HG02938 (cell line): ENCODE measurements around the gene LYRM7.
"Not testable (repeated sequence)": the region's sequence is repeated elsewhere in the genome, so short reads cannot be mapped to it uniquely, and the experiment has no call there.

Source experiments
- ATAC-seq: cut with Tn5 transposase; IDR thresholded peaks from one replicate; pipeline ENCODE4 v1.9.1; 2021; ENCODE audit warnings: mild to moderate bottlenecking, moderate library complexity; ENCODE audit not compliant: unreplicated experiment

The LYRM7 gene

DNA sequence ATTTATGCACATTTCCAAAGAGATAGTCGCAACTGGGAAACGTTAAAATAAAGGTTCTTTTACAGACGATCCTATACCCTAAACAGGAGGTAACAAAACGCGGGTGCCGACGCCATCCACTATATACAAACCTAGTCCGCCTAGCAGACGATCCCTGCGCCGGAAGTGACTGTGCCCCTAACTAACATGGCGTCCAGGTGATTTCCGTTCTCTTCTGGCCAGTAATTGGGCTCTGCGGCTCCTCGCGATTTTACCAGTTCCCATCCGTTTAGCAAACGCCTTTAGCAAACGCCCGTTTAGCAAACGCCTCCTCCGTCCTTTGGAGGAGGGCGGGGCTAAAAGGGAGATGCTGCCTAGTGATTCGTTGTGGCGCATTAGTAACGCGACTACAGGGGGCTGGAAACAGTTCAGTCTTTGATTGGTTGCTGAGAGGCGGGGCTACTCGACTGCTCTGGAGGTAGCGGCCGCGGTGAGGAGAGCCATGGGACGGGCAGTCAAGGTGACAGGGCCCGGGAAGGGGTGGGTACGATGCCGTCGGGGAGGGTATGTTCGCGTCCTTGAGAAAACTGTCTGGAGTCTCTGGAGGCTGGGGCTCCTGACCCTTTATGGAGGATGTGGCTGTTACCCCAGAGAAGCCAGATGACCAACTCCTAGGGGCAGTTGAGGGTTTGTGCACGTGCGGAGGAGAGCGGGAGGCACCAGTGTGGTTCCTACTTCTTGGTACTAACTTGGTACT, at the start of gene LYRM7:
Gene LYRM7 (plus strand): TSS at position 405 of the 736 bp plus-strand sequence. CDS start 77 bp downstream, at position 482.
- peak; percentile 98 for ATAC-seq

DNA sequence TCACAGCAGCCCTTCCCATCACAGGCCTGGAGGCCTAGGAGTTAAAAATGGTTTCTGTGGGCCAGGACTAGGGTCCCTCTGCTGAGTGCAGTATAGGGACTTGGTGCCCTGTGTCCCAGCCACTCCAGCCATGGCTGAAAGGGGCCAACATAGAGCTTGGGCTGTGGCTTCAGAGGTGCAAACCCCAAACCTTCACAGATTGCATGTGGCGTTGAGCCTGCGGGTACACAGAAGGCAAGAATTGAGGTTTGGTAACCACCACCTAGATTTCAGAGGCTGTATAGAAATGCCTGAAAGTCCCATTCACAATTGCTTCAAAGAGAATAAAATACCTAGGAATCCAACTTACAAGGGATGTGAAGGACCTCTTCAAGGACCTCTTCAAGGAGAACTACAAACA, 43.5 kb upstream of the LYRM7 start:
- ATAC-seq: not testable (repeated sequence)

DNA sequence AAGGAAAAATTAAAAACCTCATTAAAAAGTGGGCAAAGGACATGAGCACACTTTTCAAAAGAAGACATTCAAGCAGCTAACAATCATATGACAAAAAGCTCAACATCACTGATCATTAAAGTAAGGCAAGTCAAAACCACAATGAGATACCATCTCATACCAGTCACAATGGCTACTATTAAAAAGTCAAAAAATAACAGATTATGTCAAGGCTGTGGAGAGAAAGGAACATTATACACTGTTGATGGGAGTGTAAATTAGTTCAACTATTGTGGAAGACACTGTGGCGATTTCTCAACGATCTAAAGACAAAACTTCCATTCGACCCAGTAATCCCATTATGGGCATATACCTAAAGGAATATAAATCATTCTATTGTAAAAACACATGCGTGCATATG, 41.4 kb upstream of the LYRM7 start:
- no peak for ATAC-seq

DNA sequence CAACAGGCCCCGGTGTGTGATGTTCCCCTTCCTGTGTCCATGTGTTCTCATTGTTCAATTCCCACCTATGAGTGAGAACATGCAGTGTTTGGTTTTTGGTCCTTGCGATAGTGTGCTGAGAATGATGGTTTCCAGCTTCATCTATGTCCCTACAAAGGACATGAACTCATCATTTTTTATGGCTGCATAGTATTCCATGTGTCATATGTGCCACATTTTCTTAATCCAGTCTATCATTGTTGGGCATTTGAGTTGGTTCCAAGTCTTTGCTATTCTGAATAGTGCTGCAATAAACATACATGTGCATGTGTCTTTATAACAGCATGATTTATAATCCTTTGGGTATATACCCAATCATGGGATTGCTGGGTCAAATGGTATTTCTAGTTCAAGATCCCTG, 37.7 kb upstream of the LYRM7 start:
- ATAC-seq: not testable (repeated sequence)

DNA sequence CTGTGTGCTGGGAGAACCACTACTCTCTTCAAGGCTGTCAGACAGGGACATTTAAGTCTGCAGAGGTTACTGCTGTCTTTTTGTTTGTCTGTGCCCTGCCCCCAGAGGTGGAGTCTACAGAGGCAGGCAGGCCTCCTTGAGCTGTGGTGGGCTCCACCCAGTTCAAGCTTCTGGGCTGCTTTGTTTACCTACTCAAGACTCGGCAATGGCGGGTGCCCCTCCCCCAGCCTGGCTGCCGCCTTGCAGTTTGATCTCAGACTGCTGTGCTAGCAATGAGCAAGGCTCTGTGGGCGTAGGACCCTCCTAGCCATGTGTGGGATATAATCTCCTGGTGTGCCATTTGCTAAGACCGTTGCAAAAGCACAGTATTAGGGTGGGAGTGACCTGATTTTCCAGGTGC, 32.3 kb upstream of the LYRM7 start:
- not testable (repeated sequence) for ATAC-seq

DNA sequence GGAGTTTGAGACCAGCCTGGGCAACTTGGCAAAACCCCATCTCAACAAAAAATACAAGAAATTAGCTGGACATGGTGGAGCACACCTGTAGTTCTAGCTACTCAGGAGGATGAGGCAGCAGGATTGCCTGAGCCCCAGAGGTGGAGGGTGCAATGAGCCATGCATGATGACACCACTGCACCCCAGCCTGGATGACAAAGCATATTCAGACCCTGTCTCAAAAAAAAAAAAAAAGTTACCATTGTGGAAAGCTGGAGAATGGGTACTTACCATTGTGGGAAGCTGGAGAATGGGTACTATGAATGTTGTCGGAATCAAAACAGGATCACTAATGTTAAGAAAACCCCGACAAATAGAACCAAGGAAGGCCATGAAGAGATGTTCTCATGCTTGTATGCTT, 31.4 kb upstream of the LYRM7 start:
- no peak for ATAC-seq

DNA sequence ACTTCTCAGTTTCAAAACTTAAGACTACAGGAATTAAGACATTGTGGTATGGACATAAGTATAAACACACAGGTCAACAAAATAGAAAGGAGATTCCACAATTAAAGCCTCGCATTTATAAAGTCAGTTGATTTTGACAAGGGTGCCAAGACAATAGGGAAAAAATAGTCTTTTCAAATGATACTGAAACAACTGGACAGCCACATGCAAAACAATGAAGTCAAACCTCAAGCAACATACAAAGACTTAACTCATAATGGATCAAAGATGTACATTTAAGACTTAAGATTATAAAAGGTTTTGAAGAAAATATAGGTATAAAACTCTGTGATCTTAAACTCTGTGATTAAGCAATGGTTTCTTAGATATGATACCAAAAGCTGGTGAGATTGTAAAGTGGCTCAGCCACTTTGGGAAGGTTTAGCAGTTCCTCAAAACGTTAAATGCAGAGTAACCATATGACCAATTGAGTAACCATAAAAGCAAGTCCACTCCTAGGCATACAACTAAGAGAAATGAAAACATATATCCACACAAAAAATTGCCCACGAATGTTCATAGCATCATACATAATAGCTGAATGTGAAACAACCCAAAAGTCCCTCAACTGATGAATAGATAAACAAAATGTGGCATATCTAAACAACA, 27.6 kb upstream of the LYRM7 start:
- no peak for ATAC-seq

DNA sequence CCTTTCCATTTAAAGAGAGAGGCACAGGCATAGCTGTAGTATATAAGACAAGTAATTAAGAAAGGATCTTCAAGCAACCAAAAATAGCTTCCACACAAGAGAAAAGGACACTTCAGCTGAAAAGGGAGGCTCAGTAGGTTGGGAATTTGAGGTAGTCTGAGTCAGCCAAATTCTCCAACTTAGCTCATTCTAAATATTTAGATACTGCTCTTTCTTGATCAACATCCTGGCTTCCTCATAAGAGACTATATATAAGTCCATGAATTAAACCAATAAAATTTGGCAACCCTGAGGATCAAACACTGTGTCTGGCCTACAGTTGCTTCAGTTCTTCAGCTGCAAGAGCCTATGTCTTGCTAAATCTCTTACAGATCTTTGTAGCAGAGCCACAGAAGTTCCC, 23.5 kb upstream of the LYRM7 start:
- no peak for ATAC-seq

DNA sequence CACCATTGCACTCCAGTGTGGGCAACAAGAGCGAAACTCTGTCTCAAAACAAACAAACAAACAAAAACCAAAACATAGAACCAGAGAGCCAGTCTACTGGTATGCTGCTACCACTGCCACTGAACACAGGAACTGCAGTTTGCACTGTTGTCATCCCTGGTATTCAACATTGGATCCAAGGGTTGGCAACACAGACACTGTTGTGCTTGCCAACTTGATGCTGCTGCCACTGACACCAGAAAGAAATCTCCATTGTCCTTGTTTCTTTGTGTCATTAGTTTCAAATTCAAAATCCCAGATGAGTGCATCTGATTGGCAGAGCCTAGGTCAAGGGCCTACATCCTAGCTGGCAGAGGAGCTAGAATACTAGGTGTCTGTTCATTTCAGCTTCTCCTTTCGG, 21.9 kb upstream of the LYRM7 start:
- no peak for ATAC-seq

DNA sequence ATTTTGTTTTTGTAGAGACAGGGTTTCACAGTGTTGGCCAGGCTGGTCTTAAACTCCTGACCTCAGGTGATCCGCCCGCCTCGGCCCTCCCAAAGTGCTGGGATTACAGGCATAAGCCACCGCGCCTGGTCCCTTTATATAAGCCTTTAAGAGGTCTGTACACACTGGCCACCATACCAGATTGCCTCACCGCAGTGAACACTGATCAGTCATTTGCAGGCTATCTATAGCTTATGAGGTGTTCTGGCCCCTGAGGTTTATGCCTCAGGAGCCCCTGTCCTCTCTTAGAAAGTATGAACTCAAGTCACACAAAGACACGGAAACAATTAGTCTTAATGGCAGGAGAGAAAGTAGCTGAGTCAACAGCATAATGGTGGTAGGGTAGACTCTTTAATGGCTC, 20.3 kb upstream of the LYRM7 start:
- ATAC-seq: no peak

DNA sequence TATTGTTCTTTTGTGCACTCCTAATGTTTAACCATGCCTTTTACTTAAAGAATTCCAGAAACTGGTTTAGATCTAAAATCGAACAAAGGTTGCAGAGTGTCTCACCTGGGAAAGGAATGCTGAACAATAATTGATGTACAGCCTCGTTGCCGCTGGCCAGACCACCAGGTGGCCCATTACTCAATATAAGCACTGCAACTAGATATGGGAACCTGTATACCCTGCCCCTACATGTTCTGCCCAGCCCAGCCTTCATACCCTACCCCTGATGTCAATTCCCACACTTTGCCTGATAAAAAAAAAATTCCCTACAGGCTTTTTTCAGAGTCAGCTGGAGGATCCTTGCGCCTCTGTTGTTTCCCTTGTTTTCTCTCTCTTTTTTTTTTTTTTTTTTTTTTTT, 19.5 kb upstream of the LYRM7 start:
- ATAC-seq: no peak

DNA sequence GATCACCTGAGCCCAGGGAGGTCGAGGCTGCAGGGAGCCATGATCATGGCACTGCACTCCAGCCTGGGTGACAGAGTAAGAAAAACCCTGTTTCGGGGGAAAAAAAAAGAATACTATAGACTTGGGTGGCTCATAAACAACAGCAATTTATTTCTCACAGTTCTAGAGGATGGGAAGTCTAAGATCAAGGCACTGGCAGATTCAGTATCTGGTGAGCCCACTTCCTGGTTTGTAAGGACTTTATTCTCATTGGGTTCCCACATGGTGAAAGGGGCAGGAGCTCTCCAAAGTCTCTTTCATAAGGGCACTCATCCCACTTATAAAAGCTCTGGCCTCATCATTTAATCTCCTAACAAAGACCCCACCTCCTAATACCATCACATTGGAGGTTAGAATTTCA, 14.4 kb upstream of the LYRM7 start:
- no peak for ATAC-seq

DNA sequence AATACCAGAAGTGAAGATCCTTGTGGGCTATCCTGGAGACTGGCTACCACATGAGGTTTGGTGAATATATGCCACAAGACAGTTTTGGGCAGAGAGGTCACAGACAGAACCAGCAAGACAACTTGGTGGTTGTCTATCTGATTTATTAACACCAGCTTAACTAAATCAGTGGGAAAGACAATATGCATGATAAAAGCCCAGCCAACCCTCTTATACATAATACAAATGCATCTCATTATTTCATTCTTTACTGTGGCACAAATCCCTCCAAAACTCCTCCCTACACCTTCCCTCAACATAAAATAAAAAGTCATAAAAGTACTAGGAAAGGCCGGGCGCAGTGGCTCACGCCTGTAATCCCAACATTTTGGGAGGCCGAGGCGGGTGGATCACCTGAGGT, 13.8 kb upstream of the LYRM7 start:
- no peak for ATAC-seq

DNA sequence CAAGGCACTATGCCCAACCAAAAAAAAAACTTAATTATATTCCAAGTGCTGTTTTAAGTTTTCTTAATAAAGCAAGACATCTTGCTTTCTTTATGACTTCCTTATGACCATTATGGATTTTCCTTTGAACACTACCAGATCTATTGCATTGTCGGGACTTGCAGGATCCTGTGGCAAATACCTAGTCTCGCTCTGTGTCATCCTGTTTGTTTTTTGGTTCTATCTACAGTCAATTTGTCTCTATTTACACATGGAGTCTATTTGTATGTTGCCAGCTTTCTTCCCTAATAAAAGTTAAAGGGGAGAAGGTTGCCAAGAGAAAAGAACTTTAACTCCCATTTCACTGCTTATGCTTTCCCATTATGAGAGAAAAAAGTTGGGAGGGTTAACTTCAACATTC, 10.6 kb upstream of the LYRM7 start:
- no peak for ATAC-seq

DNA sequence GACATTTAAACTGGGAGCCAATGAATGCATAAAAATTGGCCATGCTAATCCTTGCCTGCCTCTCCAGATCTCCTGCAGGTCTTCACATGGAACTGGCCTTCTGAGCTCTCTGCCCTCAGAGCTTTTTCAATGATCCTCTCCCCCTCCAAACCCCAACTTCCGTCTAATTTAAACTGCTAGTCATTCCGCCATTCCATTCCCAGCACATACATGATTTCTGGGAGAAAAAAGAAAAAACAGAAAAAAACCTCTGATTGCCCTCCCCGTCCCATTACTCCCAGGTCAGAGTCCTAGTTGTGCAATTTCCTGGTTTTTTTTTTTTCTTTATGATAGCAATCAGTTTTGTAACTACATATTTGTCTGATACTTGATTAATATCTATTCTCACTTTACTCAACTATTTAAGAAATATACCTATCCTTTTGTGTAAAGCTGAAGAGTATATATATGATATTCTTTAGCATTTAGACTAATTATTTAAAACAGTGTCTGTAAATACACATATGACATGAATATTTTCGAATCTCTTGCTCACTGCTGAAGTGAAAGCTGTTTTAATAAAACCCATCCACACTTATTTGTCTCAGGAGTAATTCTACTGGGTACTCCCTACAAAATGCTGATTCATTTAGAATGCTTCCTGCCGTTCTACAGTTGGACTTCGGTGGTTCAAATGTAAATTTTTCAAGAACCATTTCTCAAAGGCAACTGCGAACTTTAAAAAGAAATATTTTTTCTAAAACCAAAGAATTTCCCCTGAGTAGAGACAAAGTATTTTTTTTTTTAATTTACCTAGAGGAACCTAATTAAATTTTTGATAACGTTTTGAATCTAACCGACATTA, 7.2 kb upstream of the LYRM7 start:
- no peak for ATAC-seq

DNA sequence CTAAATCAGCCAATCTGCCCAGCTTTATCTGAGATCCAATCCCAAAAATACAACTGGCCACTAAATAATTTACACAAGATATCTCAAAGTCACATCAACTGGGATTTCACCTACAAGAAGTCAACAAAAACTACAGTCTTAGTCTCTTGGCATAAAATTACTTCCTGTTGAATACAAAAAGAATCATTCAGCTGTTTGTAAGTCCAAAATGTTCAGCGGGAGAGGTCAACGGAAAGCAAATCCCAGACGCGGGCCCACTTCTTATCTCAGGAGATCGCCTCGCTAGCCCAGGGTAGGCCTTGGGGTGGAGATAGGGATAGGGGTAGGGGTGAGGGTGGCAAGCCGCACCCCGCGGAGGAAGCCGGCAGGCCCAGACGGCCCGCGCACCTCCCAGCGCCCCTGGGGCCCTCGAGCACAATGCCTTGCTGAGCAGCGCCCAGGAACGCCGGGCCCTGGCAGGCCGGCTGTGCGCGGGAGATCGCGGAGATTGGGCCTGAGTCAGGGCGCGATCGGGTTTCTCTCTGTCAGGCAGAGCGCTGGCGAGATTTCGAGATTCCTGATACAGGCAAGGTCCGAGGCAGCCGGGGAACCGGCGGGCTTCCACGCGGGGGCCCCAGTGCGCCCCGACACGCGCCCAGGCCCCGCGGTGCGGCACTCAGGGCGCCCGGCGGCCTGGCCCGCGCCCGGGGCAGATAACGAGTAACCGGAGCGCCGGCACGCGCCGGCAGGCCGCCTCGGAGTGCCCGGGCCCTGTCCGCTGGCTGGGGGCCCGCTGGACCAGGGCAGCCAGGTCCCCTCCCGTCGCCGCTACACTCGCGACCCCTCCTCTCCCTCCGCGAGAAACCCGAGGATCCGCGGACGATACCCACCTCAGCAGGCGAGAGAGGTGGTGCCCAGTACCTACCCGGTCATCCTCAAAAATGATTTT, 6.3 kb upstream of the LYRM7 start:
- peak; percentile 65 for ATAC-seq

DNA sequence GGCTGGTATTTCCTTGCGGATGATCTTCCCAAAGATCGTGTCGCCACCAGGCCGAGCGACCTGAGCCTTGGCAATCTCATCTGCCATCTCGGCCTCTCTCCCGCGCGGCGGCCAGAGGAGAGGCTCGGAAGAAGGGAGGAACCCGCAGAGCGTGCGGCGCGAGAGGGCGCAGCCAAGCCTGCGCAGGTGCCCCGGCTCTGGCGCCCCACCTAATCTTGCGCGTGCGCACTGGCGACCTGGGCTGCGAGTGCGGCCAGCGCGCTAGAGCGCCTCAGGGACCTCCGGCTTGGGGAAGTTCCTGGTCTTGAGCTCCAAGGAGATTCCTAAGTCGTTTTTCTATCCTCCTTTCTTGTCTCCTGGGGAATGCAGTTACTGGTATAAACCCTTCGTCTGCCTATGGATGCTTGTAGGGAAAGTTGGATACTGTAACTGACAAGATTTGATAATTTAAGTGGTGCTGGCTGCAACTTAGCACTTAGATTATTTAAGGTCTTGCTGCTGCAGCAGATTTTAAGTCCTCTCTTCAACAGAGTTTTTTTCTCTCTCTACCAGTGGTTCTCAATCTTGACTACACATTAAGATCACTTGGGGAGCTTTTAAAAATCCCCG, 5.5 kb upstream of the LYRM7 start, which contains the start of gene HINT1:
Gene HINT1 (minus strand): TSS at position 138 of the 609 bp plus-strand sequence. CDS start 51 bp downstream, at position 87.
- peak; percentile 80 for ATAC-seq

DNA sequence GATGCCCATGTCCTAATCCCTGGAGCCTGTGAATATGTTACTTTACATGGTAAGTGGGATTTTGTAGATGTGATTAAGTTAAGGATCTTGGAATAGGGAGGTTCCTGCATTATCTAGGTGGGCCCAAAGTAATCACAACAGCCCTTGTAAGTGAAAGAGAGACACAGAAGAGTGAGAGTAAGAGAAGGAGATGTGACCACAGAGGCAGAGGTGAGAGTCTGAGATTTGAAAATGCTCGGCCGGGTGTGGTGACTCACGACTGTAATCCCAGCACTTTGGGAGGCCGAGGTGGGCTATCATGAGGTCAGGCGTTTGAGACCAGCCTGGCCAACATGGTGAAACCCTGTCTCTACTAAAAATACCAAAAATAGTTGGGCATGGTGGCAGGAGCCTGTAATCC, 3.1 kb upstream of the LYRM7 start:
- no peak for ATAC-seq

DNA sequence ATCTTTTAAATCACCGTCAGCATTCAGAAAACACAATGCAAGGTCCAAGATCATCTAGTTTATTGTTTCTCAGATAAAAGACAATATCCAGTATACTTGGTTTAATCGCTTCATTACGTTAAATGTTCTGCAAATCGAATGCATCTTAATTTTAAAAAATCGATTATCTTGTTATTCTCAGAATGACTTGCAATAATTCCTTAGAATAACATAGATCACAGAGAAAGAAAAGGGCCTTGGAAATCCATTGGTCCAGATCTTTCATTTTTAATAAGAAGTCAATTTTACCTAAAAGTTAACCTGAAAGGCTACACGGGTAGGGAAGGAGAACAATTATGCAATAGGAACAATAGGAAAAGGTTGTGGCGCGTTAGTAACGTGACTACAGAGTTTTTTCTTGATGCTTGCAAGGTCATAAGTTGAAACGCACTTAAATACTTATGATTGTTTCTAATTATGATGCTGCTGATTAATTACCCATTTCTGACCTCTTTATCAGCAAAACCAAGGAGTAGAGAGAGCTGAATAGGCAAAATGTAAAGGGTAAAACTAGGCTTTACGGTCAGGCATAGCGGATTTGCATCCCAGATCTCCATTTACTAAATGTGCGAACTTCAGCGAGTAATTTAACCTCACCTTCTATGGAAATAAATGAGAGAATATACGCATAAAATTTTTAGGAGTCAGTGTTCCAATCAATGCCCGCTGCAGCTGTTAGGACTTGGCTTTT, 769 bp upstream of the LYRM7 start:
- no peak for ATAC-seq
